ENCODE results near the gene GABRB2.
"Not testable (repeated sequence)": the region's sequence is repeated elsewhere in the genome, so short reads cannot be mapped to it uniquely, and the experiment has no call there.

GABRB2 gene

GRCh38 chr5:161530700-161531099, 15.8 kb downstream of the GABRB2 start:
- no peaks in the 10 kb centered on the region for H3K27me3 Mint-ChIP-seq
- DNase-seq, result no peak
- H3K4me1 Mint-ChIP-seq, result no peaks in the 10 kb centered on the region
- no peak for ATAC-seq
- no peak overlapping the region for H3K4me3 Mint-ChIP-seq
- peaks cover 0 to 5% of the 10 kb centered on the region in 2 donors for H3K9me3 Mint-ChIP-seq
- no peak overlapping the region for H3K27ac Mint-ChIP-seq

- peaks cover 7 to 11% of the 10 kb centered on the region in 2 donors for H3K9me3 Mint-ChIP-seq
- ATAC-seq (no peak), DNase-seq (no peak)
- no peaks in the 10 kb centered on the region for H3K4me1 Mint-ChIP-seq
- no peak overlapping the region for H3K27ac Mint-ChIP-seq
- H3K4me3 Mint-ChIP-seq, result no peak overlapping the region
- no peaks in the 10 kb centered on the region for H3K27me3 Mint-ChIP-seq
These were observed 32.6 kb downstream of the GABRB2 start for GRCh38 chr5:161513942-161514341.

GRCh38 chr5:161507591-161507990, 38.9 kb downstream of the GABRB2 start:
- H3K9me3 Mint-ChIP-seq, result peaks cover 0 to under 1% of the 10 kb centered on the region in 2 donors
- no peak for DNase-seq
- H3K4me3 Mint-ChIP-seq, result no peak overlapping the region
- H3K4me1 Mint-ChIP-seq, result no peaks in the 10 kb centered on the region
- H3K27me3 Mint-ChIP-seq, result no peaks in the 10 kb centered on the region
- no peak overlapping the region for H3K27ac Mint-ChIP-seq
- no peak for ATAC-seq

- not testable (repeated sequence) for DNase-seq, ATAC-seq, H3K27me3 Mint-ChIP-seq, H3K9me3 Mint-ChIP-seq, H3K4me3 Mint-ChIP-seq, H3K27ac Mint-ChIP-seq, H3K4me1 Mint-ChIP-seq
These were observed 41.4 kb downstream of the GABRB2 start for GRCh38 chr5:161505160-161505559.

GRCh38 chr5:161498531-161498930, 48.0 kb downstream of the GABRB2 start:
- Mint-ChIP-seq H3K27me3 (no peaks in the 10 kb centered on the region), H3K4me3 (no peak overlapping the region), H3K9me3 (peaks cover 5 to 7% of the 10 kb centered on the region in 2 donors), H3K27ac (no peak overlapping the region), H3K4me1 (no peaks in the 10 kb centered on the region)
- DNase-seq (no peak), ATAC-seq (no peak)

GRCh38 chr5:161483721-161484120, 62.8 kb downstream of the GABRB2 start:
- ATAC-seq, result no peak
- Mint-ChIP-seq H3K9me3 (peaks cover 8 to 9% of the 10 kb centered on the region in 2 donors), H3K4me1 (no peaks in the 10 kb centered on the region), H3K4me3 (no peak overlapping the region), H3K27me3 (no peaks in the 10 kb centered on the region), H3K27ac (no peak overlapping the region)
- no peak for DNase-seq

- Mint-ChIP-seq H3K4me3 (no peak overlapping the region), H3K27me3 (no peaks in the 10 kb centered on the region)
- no peak for DNase-seq
These were observed 64.6 kb downstream of the GABRB2 start for GRCh38 chr5:161481922-161482321.

GRCh38 chr5:161471211-161471950, 75.1 kb downstream of the GABRB2 start:
- Mint-ChIP-seq H3K27me3 (no peaks in the 10 kb centered on the region), H3K4me3 (no peak overlapping the region), H3K9me3 (peaks cover 6 to 28% of the 10 kb centered on the region in 2 donors), H3K4me1 (no peaks in the 10 kb centered on the region), H3K27ac (no peak overlapping the region)
- ATAC-seq, result no peak
- DNase-seq, result no peak

More at GRCh38 chr5:161481922-161482321, 64.6 kb downstream of the GABRB2 start:
- peaks cover 8 to 13% of the 10 kb centered on the region in 2 donors for H3K9me3 Mint-ChIP-seq
- no peak for ATAC-seq
- no peak overlapping the region for H3K27ac Mint-ChIP-seq
- no peaks in the 10 kb centered on the region for H3K4me1 Mint-ChIP-seq

- H3K4me1 Mint-ChIP-seq, result no peaks in the 10 kb centered on the region
- H3K9me3 Mint-ChIP-seq, result peaks cover 0 to 20% of the 10 kb centered on the region in 2 donors
These were observed 78.8 kb downstream of the GABRB2 start for GRCh38 chr5:161467703-161468102.

GRCh38 chr5:161460741-161461140, 85.8 kb downstream of the GABRB2 start:
- Mint-ChIP-seq H3K27ac (no peak overlapping the region), H3K4me1 (no peaks in the 10 kb centered on the region), H3K27me3 (no peaks in the 10 kb centered on the region), H3K4me3 (no peak overlapping the region), H3K9me3 (no peaks in the 10 kb centered on the region)
- DNase-seq (no peak), ATAC-seq (no peak)

More at GRCh38 chr5:161467703-161468102, 78.8 kb downstream of the GABRB2 start:
- no peak for DNase-seq
- no peak overlapping the region for H3K4me3 Mint-ChIP-seq
- H3K27me3 Mint-ChIP-seq, result no peaks in the 10 kb centered on the region
- H3K27ac Mint-ChIP-seq, result no peak overlapping the region
- no peak for ATAC-seq

GRCh38 chr5:161446655-161447054, 99.9 kb downstream of the GABRB2 start:
- no peak overlapping the region for H3K27ac Mint-ChIP-seq

GRCh38 chr5:161442471-161442870, 104.1 kb downstream of the GABRB2 start:
- DNase-seq (no peak), ATAC-seq (no peak)
- Mint-ChIP-seq H3K4me1 (no peaks in the 10 kb centered on the region), H3K9me3 (peaks cover 9 to 13% of the 10 kb centered on the region in 2 donors), H3K4me3 (no peak overlapping the region), H3K27me3 (no peaks in the 10 kb centered on the region), H3K27ac (no peak overlapping the region)

More at GRCh38 chr5:161446655-161447054, 99.9 kb downstream of the GABRB2 start:
- Mint-ChIP-seq H3K4me3 (no peak overlapping the region), H3K27me3 (no peaks in the 10 kb centered on the region), H3K9me3 (no peaks in the 10 kb centered on the region), H3K4me1 (no peaks in the 10 kb centered on the region)
- no peak for ATAC-seq
- DNase-seq, result no peak

GRCh38 chr5:161432798-161433197, 113.7 kb downstream of the GABRB2 start:
- no peaks in the 10 kb centered on the region for H3K9me3 Mint-ChIP-seq
- no peak for ATAC-seq
- no peaks in the 10 kb centered on the region for H3K27me3 Mint-ChIP-seq
- H3K4me1 Mint-ChIP-seq, result no peaks in the 10 kb centered on the region
- H3K4me3 Mint-ChIP-seq, result no peak overlapping the region
- no peak overlapping the region for H3K27ac Mint-ChIP-seq
- no peak for DNase-seq

GRCh38 chr5:161431963-161432362, 114.6 kb downstream of the GABRB2 start:
- H3K9me3 Mint-ChIP-seq, result peaks cover 0 to 4% of the 10 kb centered on the region in 2 donors
- no peak overlapping the region for H3K27ac Mint-ChIP-seq
- H3K4me1 Mint-ChIP-seq, result no peaks in the 10 kb centered on the region
- ATAC-seq, result no peak
- no peak overlapping the region for H3K4me3 Mint-ChIP-seq
- no peaks in the 10 kb centered on the region for H3K27me3 Mint-ChIP-seq
- no peak for DNase-seq

- ATAC-seq (no peak), DNase-seq (no peak)
- H3K27ac Mint-ChIP-seq, result no peak overlapping the region
- no peaks in the 10 kb centered on the region for H3K27me3 Mint-ChIP-seq
- no peaks in the 10 kb centered on the region for H3K4me1 Mint-ChIP-seq
- H3K9me3 Mint-ChIP-seq, result peaks cover 4 to 10% of the 10 kb centered on the region in 2 donors
- no peak overlapping the region for H3K4me3 Mint-ChIP-seq
These were observed 125.5 kb downstream of the GABRB2 start for GRCh38 chr5:161421067-161421466.

- Mint-ChIP-seq H3K4me3 (no peak overlapping the region), H3K9me3 (peaks cover 4 to 10% of the 10 kb centered on the region in 2 donors), H3K27me3 (no peaks in the 10 kb centered on the region), H3K4me1 (no peaks in the 10 kb centered on the region), H3K27ac (no peak overlapping the region)
- no peak for DNase-seq
- ATAC-seq, result no peak
These were observed 126.0 kb downstream of the GABRB2 start for GRCh38 chr5:161420521-161420920.

- Mint-ChIP-seq H3K4me3 (no peak overlapping the region), H3K27me3 (no peaks in the 10 kb centered on the region), H3K4me1 (no peaks in the 10 kb centered on the region), H3K9me3 (peaks cover 0 to 4% of the 10 kb centered on the region in 2 donors), H3K27ac (no peak overlapping the region)
- DNase-seq (no peak), ATAC-seq (no peak)
These were observed 131.6 kb downstream of the GABRB2 start for GRCh38 chr5:161414896-161415295.

All from stimulated activated naive CD8-positive, alpha-beta T cell treated with anti-CD3 and anti-CD28 coated beads, Interleukin-15, amount 100 ng/mL, for 72 hours (primary cell).